Measurements from ENCODE around the gene MYO15A. TPM values are rescaled to one million over a fixed set of nuclear protein-coding genes. Genes with fewer than 3 reads are reported as not detected.

Gene MYO15A
- total RNA-seq, 1 experiment from 2014 or later = 0.26 TPM

GRCh38 chr17:18136357-18136756 lies 27.8 kb downstream of the MYO15A start:
- no peaks in the 10 kb centered on the region for H3K9me3 ChIP-seq (ENCODE audit: low read length)
- CTCF ChIA-PET = no interaction called here

GRCh38 chr17:18138065-18138749 lies 29.7 kb downstream of the MYO15A start:
- no peaks in the 10 kb centered on the region for H3K27me3 ChIP-seq (ENCODE audit: low read length)
- H3K36me3 ChIP-seq (ENCODE audit: low read depth, low read length) = no peaks in the 10 kb centered on the region
- no peak overlapping the region for H3K4me3 ChIP-seq (ENCODE audit: low read length)
- no TSS peak for BruUV-seq (replicated peaks)
- POLR2A ChIA-PET (ENCODE audit: unreplicated experiment) = no interaction called here
- H3F3A ChIP-seq (ENCODE audit: low read length, unreplicated experiment) = no peaks in the 10 kb centered on the region
- TF ChIP-seq EZH2phosphoT487 (IDR thresholded peaks at IDR 0.05; ENCODE audit: borderline replicate concordance, low read length) (no peak), EZH2 (IDR thresholded peaks at IDR 0.05; ENCODE audit: low read length, unreplicated experiment) (no peak)
- TF ChIP-seq, protein P1, sequence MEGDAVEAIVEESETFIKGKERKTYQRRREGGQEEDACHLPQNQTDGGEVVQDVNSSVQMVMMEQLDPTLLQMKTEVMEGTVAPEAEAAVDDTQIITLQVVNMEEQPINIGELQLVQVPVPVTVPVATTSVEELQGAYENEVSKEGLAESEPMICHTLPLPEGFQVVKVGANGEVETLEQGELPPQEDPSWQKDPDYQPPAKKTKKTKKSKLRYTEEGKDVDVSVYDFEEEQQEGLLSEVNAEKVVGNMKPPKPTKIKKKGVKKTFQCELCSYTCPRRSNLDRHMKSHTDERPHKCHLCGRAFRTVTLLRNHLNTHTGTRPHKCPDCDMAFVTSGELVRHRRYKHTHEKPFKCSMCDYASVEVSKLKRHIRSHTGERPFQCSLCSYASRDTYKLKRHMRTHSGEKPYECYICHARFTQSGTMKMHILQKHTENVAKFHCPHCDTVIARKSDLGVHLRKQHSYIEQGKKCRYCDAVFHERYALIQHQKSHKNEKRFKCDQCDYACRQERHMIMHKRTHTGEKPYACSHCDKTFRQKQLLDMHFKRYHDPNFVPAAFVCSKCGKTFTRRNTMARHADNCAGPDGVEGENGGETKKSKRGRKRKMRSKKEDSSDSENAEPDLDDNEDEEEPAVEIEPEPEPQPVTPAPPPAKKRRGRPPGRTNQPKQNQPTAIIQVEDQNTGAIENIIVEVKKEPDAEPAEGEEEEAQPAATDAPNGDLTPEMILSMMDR (conservative IDR thresholded peaks at IDR 0.05; ENCODE audit: low read depth, low read length) = no peak
- CTCF ChIA-PET = no interaction called here
- intact Hi-C loops (cut with micrococcal nuclease) = no loop called here
- H4K20me1 ChIP-seq (ENCODE audit: low read length) = no peaks in the 10 kb centered on the region
- DNase-seq (no peak), ATAC-seq (no peak)
- no peak overlapping the region for H3K27ac ChIP-seq (ENCODE audit: low read length)
- no peak overlapping the region for H2AFZ ChIP-seq (ENCODE audit: low read length)
- no peaks in the 10 kb centered on the region for H3K9me3 ChIP-seq (ENCODE audit: low read length)
- no peak overlapping the region for H3K4me2 ChIP-seq (ENCODE audit: low read length)
- no peak overlapping the region for H3K9ac ChIP-seq (ENCODE audit: low read length)
- no peaks in the 10 kb centered on the region for H3K4me1 ChIP-seq (ENCODE audit: insufficient read depth, low read length)
- H3K79me2 ChIP-seq (ENCODE audit: low read length) = no peaks in the 10 kb centered on the region
- H3K9me2 ChIP-seq (replicated peaks; ENCODE audit: low read length) = no peaks in the 10 kb centered on the region

More at GRCh38 chr17:18136357-18136756, 27.8 kb downstream of the MYO15A start:
- TF ChIP-seq EZH2phosphoT487 (IDR thresholded peaks at IDR 0.05; ENCODE audit: borderline replicate concordance, low read length) (no peak), EZH2 (IDR thresholded peaks at IDR 0.05; ENCODE audit: low read length, unreplicated experiment) (no peak)
- TF ChIP-seq, protein P1 (conservative IDR thresholded peaks at IDR 0.05; ENCODE audit: low read depth, low read length) = no peak
- no peaks in the 10 kb centered on the region for H3K4me1 ChIP-seq (ENCODE audit: insufficient read depth, low read length)
- no TSS peak for BruUV-seq (replicated peaks)
- H3F3A ChIP-seq (ENCODE audit: low read length, unreplicated experiment) = no peaks in the 10 kb centered on the region
- no peak overlapping the region for H3K4me2 ChIP-seq (ENCODE audit: low read length)
- DNase-seq (no peak), ATAC-seq (no peak)
- POLR2A ChIA-PET (ENCODE audit: unreplicated experiment) = no interaction called here
- H2AFZ ChIP-seq (ENCODE audit: low read length) = no peak overlapping the region
- no peaks in the 10 kb centered on the region for H3K36me3 ChIP-seq (ENCODE audit: low read depth, low read length)
- intact Hi-C loops (cut with micrococcal nuclease) = no loop called here
- H4K20me1 ChIP-seq (ENCODE audit: low read length) = no peaks in the 10 kb centered on the region
- no peaks in the 10 kb centered on the region for H3K79me2 ChIP-seq (ENCODE audit: low read length)
- H3K9ac ChIP-seq (ENCODE audit: low read length) = no peak overlapping the region
- no peak overlapping the region for H3K4me3 ChIP-seq (ENCODE audit: low read length)
- no peaks in the 10 kb centered on the region for H3K9me2 ChIP-seq (replicated peaks; ENCODE audit: low read length)
- no peak overlapping the region for H3K27ac ChIP-seq (ENCODE audit: low read length)
- H3K27me3 ChIP-seq (ENCODE audit: low read length) = no peaks in the 10 kb centered on the region

DNA sequence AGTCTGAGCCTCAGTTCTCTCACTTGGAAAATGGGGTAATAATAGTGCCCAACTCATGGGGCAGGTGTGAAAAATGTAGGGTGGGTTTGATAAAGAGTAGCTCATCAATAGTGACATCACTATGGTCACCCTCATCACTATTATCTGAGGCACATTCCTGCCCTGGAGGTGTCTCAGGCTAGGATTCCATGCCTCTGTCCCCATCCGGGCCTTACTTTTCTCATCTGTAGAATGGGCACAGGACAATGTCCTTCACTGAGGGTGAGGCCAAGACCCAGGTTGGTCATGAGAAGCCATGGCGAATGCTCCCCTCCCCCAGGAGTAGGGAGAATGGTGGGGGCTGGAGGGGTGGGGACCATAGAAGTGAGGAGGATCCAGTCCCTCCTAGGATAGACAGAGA lies 30.5 kb downstream of the MYO15A start:
- H3K27ac ChIP-seq (ENCODE audit: low read length) = no peak overlapping the region
- intact Hi-C loops (cut with micrococcal nuclease) = no loop called here
- no peaks in the 10 kb centered on the region for H3K9me3 ChIP-seq (ENCODE audit: low read length)
- no peak overlapping the region for H3K4me2 ChIP-seq (ENCODE audit: low read length)
- no peak overlapping the region for H3K4me3 ChIP-seq (ENCODE audit: low read length)
- BruUV-seq (replicated peaks) = no TSS peak
- no peaks in the 10 kb centered on the region for H3F3A ChIP-seq (ENCODE audit: low read length, unreplicated experiment)
- H3K27me3 ChIP-seq (ENCODE audit: low read length) = no peaks in the 10 kb centered on the region
- TF ChIP-seq, protein P1 (conservative IDR thresholded peaks at IDR 0.05; ENCODE audit: low read depth, low read length) = no peak
- TF ChIP-seq EZH2phosphoT487 (IDR thresholded peaks at IDR 0.05; ENCODE audit: borderline replicate concordance, low read length) (no peak), EZH2 (IDR thresholded peaks at IDR 0.05; ENCODE audit: low read length, unreplicated experiment) (no peak)
- DNase-seq = no peak
- H2AFZ ChIP-seq (ENCODE audit: low read length) = no peak overlapping the region
- no peaks in the 10 kb centered on the region for H3K36me3 ChIP-seq (ENCODE audit: low read depth, low read length)
- H4K20me1 ChIP-seq (ENCODE audit: low read length) = no peaks in the 10 kb centered on the region
- CTCF ChIA-PET = no interaction called here
- POLR2A ChIA-PET (ENCODE audit: unreplicated experiment) = no interaction called here
- H3K9ac ChIP-seq (ENCODE audit: low read length) = no peak overlapping the region
- H3K4me1 ChIP-seq (ENCODE audit: insufficient read depth, low read length) = no peaks in the 10 kb centered on the region
- ATAC-seq = no peak
- no peaks in the 10 kb centered on the region for H3K9me2 ChIP-seq (replicated peaks; ENCODE audit: low read length)
- no peaks in the 10 kb centered on the region for H3K79me2 ChIP-seq (ENCODE audit: low read length)

All from PC-3 (cell line).